Retina (tissue), 1 donor: Measurements from ENCODE around the gene LRTM2.
"Not testable (repeated sequence)": the region's sequence is repeated elsewhere in the genome, so short reads cannot be mapped to it uniquely, and the experiment has no call there.

Source experiments
- DNase-seq: peaks from one replicate; pipeline ENCODE4 v3.0.0-alpha.2; 2016

The LRTM2 gene

GRCh38 chr12:1812650-1813302 is 7.6 kb upstream of the LRTM2 start:
- DNase-seq: no peak

DNA sequence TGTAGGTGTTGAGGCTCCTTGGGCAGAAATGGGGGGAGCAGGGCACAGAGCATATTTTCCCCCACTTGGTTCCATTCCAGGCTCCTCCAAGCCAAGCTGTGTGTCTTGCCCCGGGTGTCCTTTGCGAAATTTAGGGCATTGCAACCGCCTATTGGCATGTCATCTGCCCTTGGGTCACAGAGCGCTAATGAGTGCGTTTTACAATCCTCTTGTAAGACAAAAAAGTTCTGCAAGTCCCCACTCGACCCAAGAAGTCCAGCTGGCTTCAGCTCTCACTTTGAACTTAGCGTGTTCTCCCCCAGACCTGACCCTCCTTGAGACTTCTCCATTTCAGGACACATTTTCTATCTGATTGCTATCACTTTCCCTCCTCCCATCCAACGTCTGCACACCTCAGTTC is 6.1 kb upstream of the LRTM2 start:
- DNase-seq: no peak

DNA sequence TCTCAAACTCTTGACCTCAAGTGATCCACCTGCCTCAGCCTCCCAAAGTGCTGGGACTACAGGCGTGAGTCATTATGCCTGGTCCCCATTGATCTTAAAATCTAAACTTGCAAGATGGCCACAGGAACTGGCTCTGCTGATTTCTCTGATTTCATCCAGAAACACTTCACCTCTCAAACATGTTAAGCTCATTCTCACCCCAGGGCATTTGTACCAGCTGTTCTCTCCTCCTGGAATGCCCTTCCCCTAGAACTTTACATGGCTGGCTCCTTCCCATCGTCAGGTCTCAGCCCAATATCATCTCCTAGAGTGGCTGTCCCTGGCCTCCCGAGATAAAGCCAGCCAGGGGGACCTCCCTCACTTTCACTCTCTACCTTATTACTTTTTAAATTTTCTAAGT is 5.3 kb upstream of the LRTM2 start:
- no peak for DNase-seq

DNA sequence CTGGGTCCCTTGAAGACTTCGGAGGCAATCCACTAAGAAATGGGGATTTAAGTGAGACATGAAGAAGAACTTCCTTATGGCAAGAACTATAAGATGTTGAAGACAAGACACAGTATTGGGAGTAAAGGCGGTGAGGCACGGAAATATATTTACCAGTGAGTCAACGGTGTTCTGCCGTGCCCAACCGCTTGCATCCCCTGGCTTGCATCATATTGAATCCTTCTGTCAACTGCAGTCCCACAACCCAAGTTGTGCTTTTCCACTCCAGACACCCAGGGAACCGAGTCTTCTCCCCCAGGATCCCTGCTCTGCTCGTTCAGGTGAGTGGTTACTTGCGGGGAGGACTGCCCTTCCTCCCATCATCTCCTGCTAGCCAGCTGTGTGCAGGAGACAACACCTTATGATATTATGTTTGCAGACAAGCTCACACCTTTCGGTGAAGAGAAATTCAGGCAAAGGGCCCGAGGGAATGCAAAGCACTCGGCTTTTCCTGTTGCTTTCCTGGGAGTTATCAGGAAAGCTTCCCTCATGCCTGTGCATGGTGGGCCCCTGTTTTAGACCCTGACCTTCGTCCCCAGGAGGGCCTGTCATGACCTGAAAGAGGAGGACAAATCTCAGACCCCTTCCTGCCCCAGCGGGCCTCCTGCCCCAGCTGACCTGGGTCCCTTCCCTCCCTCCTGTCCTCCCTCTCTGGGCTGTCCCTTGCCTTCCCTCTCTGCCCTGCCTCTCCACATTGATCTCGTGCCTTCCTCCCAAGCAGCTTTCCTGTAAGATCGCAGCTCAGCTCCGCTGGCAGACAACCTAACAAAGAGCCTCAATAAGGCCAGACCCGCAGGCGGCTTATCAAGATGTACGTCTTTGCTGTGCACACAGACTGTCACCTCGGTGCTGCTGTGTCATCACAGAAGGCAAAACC is 4.3 kb upstream of the LRTM2 start:
- DNase-seq: no peak

DNA sequence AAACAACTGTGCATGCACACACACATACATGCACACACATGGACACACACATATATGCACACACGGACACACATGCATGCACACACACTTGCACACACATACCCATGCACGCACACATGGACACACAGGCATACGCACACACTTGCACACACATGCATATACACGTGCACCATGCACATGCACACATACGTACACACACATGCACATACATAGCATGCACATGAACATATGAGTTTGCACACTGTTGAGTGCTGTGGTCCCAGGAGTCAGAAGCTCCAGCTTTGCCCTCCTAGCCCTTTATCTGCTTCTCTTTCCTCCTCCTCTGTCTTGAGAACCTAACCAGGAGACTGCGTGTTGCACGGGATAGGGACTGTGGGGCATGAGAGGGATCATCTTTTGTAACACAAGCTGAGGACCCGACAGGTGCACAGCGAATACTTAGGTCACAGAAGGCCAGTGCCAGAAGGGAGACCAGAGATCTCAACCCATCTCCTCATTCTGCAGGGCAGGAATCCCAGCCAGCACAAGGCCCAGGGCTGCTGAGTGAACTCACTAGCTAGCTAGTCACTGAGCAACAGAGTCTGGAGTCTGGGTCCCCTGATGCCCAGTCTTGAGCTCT is 3.5 kb upstream of the LRTM2 start:
- no peak for DNase-seq

- not testable (repeated sequence) for DNase-seq
Measured at GRCh38 chr12:1817928-1818327, 2.4 kb upstream of the LRTM2 start.

GRCh38 chr12:1819050-1819449 is 1.3 kb upstream of the LRTM2 start:
- no peak for DNase-seq

GRCh38 chr12:1819571-1819970 is 794 bp upstream of the LRTM2 start:
- DNase-seq: no peak

GRCh38 chr12:1820896-1821291 is 529 bp downstream of the LRTM2 start:
- DNase-seq: no peak

DNA sequence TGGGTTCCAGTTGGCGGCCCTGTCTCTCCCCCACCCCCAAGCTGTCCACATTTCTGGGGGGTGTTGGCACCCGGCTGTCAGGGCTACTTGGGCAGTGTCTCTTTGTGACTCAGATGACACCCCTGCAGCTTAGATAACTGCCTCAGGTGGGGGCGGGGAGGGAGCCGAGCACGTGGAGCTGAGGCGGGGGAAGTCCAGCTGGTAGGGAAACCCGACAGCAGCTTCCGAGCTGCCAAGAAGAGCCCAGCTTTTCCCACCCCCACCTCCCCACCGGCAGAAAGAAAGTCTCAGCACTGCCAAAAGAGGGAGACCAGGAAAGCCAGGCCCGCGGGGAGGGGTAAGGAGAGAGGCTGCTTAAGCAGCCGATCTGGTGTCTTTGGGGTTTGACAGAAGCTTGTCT is 1.4 kb downstream of the LRTM2 start:
- no peak for DNase-seq

DNA sequence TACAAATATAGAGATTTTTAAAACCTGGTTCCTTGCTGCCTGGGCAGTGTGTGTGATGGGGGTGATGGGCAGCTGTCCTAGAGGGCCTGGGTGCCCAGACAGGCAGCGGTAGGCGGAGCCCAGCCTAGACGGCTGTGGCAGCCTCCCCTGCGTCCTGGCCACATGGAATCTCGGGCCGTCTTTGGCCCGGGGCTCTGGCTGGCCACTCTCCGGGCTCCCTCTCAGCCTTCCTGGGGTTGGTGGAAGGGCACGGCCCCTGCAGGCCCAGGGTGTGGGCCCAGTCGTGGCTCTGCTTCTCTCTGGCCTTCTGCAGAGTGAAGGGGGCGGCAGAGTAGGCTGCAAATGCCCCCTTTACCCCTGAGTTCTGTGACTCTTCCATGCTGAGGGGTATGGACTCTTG is 2.3 kb downstream of the LRTM2 start:
- DNase-seq: no peak

- DNase-seq: no peak
Measured at GRCh38 chr12:1823237-1823636, 2.9 kb downstream of the LRTM2 start.

DNA sequence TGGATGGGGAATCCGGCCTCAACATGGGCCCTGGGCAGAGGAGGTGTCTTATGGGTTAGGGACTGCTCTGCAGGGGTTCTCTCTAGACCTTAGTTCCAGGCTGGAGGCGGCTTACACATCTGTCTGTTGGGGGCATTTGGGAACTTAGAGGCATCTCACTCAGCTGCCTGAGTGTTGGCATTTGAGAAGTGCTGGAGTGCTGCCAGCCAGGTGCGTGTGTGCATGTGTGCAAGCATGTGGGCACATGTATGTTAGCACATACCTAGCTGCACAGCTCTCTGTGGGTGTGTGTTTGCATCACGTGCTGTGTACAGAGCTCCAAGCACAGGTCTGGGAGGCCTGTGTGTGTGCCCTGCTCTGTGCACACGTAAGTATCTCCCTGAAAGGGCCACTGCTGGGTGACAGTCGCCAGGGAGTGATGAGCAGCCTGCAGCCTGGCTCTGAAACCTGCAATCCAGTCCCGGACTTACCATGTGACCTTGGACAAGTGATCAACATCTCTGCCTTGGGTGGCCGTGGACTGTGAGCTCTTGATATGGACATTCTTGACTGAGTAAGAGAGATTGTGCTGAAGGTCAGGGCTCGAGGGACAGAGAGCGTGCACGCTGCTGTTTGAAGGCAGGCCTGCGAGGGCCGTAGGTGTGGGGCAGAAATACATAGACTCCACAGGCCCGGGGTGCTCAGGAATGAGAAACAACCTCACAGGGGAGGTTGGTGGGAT is 5.2 kb downstream of the LRTM2 start:
- DNase-seq: no peak

DNA sequence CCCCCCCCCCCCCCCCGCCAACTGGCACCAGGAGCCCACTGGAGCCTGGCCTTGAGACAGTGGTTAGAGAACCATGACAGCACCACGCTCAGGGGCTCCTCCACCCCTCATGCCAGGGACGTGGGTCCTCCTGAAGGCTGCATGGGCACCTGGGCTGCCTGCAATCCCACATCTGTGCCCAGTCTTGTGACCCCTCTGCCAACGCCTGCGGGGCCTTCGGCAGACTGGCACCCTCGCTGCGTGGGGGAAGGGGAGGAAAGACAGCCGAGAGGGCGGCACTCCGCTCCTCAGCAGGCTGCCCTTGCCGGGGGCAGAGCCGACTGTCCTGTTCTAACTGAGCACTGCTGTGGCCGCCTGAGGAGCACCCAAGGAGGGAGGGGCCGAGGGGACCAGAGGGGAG is 6.0 kb downstream of the LRTM2 start:
- no peak for DNase-seq

GRCh38 chr12:1826867-1827705 is 6.7 kb downstream of the LRTM2 start:
- DNase-seq: peak; percentile 20

DNA sequence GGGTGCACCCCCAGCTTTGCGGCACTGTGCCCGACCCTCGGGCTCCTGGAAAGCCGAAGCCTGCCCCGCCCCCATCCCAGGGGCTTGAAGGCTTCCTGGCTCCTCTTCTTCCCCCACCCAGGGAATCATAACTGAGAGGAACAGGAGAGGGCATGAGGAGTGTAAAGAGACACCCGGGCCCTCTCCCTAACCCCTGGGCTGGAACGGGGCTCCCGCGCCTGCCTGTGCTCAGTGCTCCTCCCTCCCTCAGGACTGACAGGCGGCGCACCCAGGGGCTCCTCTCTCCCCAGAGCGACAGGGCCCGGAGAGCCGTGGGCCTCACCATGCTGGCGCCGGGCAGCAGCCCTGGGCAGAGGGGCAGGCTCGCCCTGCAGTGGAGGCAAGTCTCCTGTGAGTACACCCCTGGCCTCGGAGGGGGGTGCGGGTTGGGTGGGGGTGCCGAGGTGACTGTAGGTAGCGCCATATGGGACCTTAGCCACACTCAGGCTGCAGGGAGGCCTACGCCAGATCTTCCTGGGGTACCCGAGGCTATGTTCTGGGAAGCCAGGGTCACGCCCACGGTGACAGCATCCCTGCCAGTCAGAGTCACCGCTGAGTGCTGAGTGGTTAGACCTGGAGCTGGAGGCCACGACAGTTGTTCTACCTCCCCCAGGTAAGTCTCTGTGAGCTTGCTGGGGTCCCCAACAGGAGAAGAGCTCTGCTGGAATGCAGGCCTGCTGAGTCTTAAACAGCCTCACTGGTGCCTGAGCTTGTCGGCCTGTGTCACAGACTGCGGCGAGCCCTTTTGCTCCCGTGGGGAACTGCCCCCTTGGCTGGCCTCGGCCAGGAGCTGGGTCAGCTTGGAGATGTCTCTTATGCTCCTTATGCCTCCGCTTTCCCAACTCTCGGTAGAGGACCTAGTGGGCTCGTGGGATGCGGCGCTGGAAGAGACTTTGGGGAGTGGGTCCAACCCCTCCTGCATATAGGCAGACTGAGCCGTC is 7.8 kb downstream of the LRTM2 start:
- peak; percentile 21 for DNase-seq

- DNase-seq: peak; percentile 55
Measured at GRCh38 chr12:1828856-1829255, 8.5 kb downstream of the LRTM2 start.

DNA sequence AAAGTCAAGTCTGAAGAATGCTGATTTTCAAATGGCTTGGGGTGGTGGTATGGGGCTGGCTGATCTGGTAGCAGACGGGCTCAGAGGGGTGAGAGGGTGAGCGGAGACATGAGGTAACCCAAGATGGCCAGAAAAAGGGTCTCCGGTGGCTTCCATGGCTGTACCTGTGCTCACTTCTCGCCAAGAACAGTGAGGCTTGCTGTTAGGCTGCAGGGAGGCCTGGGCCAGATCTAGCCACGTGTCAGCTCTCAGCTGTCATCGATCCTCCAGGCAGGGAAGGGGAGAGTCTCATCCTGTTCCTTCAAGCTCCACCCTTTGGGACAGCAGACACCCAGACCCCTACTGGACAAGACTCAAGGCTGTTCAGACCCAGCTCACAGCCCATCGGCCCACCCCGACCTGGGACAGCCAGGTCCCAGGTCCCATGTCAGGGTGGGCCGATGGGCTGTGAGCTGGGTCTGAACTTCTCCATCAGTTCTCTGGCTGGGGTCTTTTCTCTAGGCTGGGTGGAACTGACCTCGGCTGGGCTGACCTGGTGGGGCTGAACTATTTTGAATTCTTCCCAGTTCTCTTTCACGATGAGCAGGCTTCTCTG is 9.0 kb downstream of the LRTM2 start:
- peak; percentile 6 for DNase-seq

GRCh38 chr12:1830401-1830845 is 10.1 kb downstream of the LRTM2 start:
- DNase-seq: no peak
